Lower lobe of right lung (tissue), 2 donors: ENCODE measurements around the gene NECTIN1. TPM values are rescaled to one million over a fixed set of nuclear protein-coding genes. Genes with fewer than 3 reads are reported as not detected.

ENCODE experiments used
- ATAC-seq, 2 donors: fragments of 200-7000 bp; cut with Tn5 transposase; one replicate each; pipeline ENCODE4 v1.9.1; 2020 to 2022; ENCODE audit warnings: mild to moderate bottlenecking in 2 of 2, moderate library complexity in 2 of 2
- DNase-seq: peaks from one replicate; pipeline ENCODE4 v3.0.0-alpha.2; 2020
- H3K27ac ChIP-seq: fragments of 200-600 bp; one replicate; pipeline ENCODE4 v1.8.0; 2022
- H3K27me3 ChIP-seq: fragments of 200-600 bp; one replicate; pipeline ENCODE4 v1.8.0; 2022; ENCODE audit warnings: low read depth
- H3K36me3 ChIP-seq: fragments of 200-600 bp; one replicate; pipeline ENCODE4 v1.8.0; 2022; ENCODE audit warnings: mild to moderate bottlenecking
- H3K4me1 ChIP-seq: fragments of 200-600 bp; one replicate; pipeline ENCODE4 v1.8.0; 2022
- H3K4me3 ChIP-seq: fragments of 200-600 bp; one replicate; pipeline ENCODE4 v1.8.0; 2022; ENCODE audit warnings: mild to moderate bottlenecking
- H3K9me3 ChIP-seq: fragments of 200-600 bp; one replicate; pipeline ENCODE4 v1.8.0; 2022
- CTCF ChIP-seq: fragments of 200-600 bp; IDR thresholded peaks from one replicate; pipeline ENCODE4 v1.8.0; 2022; ENCODE audit warnings: antibody characterized with exemption, mild to moderate bottlenecking
- intact Hi-C: fragments of 100-400 bp; cut with DNase I; formaldehyde crosslinking; loops from one replicate; pipeline ENCODE4 v1.11.0; 2022
- total RNA-seq: library from RNA; stranded (reverse); fragmentation: NEBNext Ultra II Directional; extraction: Animal tissue kit (Norgen Biotek cat#: 25700); gene quantifications from one replicate; pipeline ENCODE4 v1.2.1, GENCODE V29; 2021
- donor health status: DM: no; HTN: yes; CAD: no; lungs with severe emphysema.

Gene NECTIN1
- total RNA-seq, 1 donor from 2014 or later, result 9.1 TPM

GRCh38 chr11:119742263-119742861 is 13.4 kb upstream of the NECTIN1 start:
- H3K27me3 ChIP-seq, result peaks cover 36% of the 10 kb centered on the region
- intact Hi-C loops, result no loop called here
- no peaks in the 10 kb centered on the region for H3K36me3 ChIP-seq
- DNase-seq (no peak), ATAC-seq (no peak)
- H3K4me3 ChIP-seq, result peak overlapping the region; percentile 26
- no peak overlapping the region for H3K27ac ChIP-seq
- no peak for TF ChIP-seq CTCF
- peaks cover 12% of the 10 kb centered on the region for H3K4me1 ChIP-seq
- H3K9me3 ChIP-seq, result no peaks in the 10 kb centered on the region

GRCh38 chr11:119741369-119742262 is 12.6 kb upstream of the NECTIN1 start:
- ATAC-seq (peak; percentile 82), DNase-seq (peak; percentile 74)
- Histone ChIP-seq H3K36me3 (no peaks in the 10 kb centered on the region), H3K4me3 (no peak overlapping the region), H3K27ac (no peak overlapping the region), H3K27me3 (peaks cover 38% of the 10 kb centered on the region), H3K9me3 (no peaks in the 10 kb centered on the region), H3K4me1 (peaks cover 12% of the 10 kb centered on the region)
- peak; percentile 81 for TF ChIP-seq CTCF
- intact Hi-C loops, result no loop called here

GRCh38 chr11:119739975-119740374 is 11.0 kb upstream of the NECTIN1 start:
- H3K27ac ChIP-seq, result no peak overlapping the region
- no peak overlapping the region for H3K4me3 ChIP-seq
- no peak for TF ChIP-seq CTCF
- intact Hi-C loops, result no loop called here
- no peaks in the 10 kb centered on the region for H3K9me3 ChIP-seq
- no peaks in the 10 kb centered on the region for H3K36me3 ChIP-seq
- ATAC-seq (no peak), DNase-seq (no peak)
- peaks cover 38% of the 10 kb centered on the region for H3K27me3 ChIP-seq
- peaks cover 12% of the 10 kb centered on the region for H3K4me1 ChIP-seq

GRCh38 chr11:119739021-119739703 is 10.2 kb upstream of the NECTIN1 start:
- H3K4me3 ChIP-seq, result no peak overlapping the region
- ATAC-seq (no peak), DNase-seq (no peak)
- H3K27ac ChIP-seq, result no peak overlapping the region
- no peak for TF ChIP-seq CTCF
- intact Hi-C loops, result no loop called here
- H3K4me1 ChIP-seq, result peaks cover 12% of the 10 kb centered on the region
- H3K27me3 ChIP-seq, result peaks cover 34% of the 10 kb centered on the region
- no peaks in the 10 kb centered on the region for H3K9me3 ChIP-seq
- H3K36me3 ChIP-seq, result no peaks in the 10 kb centered on the region

- Histone ChIP-seq H3K36me3 (no peaks in the 10 kb centered on the region), H3K27ac (no peak overlapping the region), H3K4me3 (no peak overlapping the region), H3K4me1 (peaks cover 12% of the 10 kb centered on the region), H3K9me3 (no peaks in the 10 kb centered on the region), H3K27me3 (peaks cover 28% of the 10 kb centered on the region)
- DNase-seq, result no peak
- no peak for ATAC-seq
- TF ChIP-seq CTCF, result no peak
- intact Hi-C loops, result no loop called here
Observed at GRCh38 chr11:119738059-119738439, 9.0 kb upstream of the NECTIN1 start.
